ENCODE measurements around the gene ZNF814.
"Not testable (repeated sequence)": the region's sequence is repeated elsewhere in the genome, so short reads cannot be mapped to it uniquely, and the experiment has no call there.

ZNF814 gene

GRCh38 chr19:57850553-57851017, 38.3 kb downstream of the ZNF814 start:
- H3K4me3 ChIP-seq (ENCODE audit: low read length) = peak overlapping the region; percentile 83
- peaks cover 10% of the 10 kb centered on the region for H3K36me3 ChIP-seq (ENCODE audit: insufficient read depth, low read length)
- no peaks in the 10 kb centered on the region for H3K9me3 ChIP-seq (replicated peaks; ENCODE audit: low read length)
- peaks cover 12% of the 10 kb centered on the region for H3K4me1 ChIP-seq (ENCODE audit: control insufficient read depth, insufficient read depth, low read length)
- H3K27me3 ChIP-seq (ENCODE audit: control insufficient read depth, insufficient read depth, low read length) = no peaks in the 10 kb centered on the region
- peak overlapping the region; percentile 94 for H3K9ac ChIP-seq (ENCODE audit: low read depth, low read length)
- peak overlapping the region; percentile 83 for H3K4me2 ChIP-seq (ENCODE audit: low read length)

DNA sequence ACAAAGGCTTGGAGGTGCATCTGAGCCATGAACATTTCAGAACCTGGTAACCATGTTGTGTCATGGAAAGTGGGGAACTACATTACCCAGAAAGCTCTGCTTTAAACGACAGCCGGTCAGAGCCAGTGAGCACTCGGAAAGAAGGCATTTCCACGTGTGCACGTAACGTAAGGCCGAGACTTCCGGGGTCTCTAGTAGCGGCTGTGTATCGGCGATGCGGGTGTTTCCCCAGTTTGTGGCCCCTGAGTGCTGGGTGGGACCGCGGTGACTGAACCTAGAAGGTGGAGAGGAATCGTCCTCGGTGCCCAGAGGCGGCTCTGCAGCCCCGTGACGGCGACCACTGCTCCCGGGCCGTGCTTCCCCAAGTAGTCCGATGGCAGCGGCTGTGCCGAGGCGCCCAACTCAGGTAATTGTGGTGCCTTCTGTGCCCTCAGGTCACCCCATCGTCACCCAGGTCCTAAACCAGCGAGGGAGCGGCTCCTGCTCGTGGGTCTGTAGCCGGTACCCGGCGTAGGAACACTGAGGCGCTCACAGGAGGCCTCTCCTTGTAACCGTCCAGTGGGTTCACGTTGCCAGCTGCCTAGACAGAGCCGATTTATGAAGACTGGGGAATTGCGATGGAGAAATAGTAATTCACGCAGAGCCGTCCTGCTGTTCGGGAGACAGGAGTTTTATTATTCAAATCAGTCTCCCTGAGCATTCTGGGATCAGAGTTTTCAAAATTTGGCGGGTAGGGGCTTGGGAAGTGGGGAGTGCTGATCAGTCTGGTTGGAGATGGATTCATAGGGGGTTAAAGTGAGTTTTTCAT, 39.0 kb downstream of the ZNF814 start, which contains the start of gene ZNF587:
TSS of gene ZNF587 (plus strand) at position 194 of the 808 bp plus-strand sequence. CDS start at position 374, 180 bp downstream.
- not testable (repeated sequence) for H3K27me3 ChIP-seq (ENCODE audit: control insufficient read depth, insufficient read depth, low read length); H3K9me3 ChIP-seq (replicated peaks; ENCODE audit: low read length)
- H3K9ac ChIP-seq (ENCODE audit: low read depth, low read length) = peak within 1 kb of the TSS; percentile 94
- H3K4me3 ChIP-seq (ENCODE audit: low read length) = peak within 1 kb of the TSS; percentile 83
- peaks cover 14% of the 10 kb centered on the region for H3K36me3 ChIP-seq (ENCODE audit: insufficient read depth, low read length)
- peaks cover 12% of the 10 kb centered on the region for H3K4me1 ChIP-seq (ENCODE audit: control insufficient read depth, insufficient read depth, low read length)
- H3K4me2 ChIP-seq (ENCODE audit: low read length) = peak within 1 kb of the TSS; percentile 83

GRCh38 chr19:57849162-57849665, 39.6 kb downstream of the ZNF814 start:
- H3K27me3 ChIP-seq (ENCODE audit: control insufficient read depth, insufficient read depth, low read length); H3K9me3 ChIP-seq (replicated peaks; ENCODE audit: low read length); H3K4me2 ChIP-seq (ENCODE audit: low read length); H3K9ac ChIP-seq (ENCODE audit: low read depth, low read length): not testable (repeated sequence)
- H3K36me3 ChIP-seq (ENCODE audit: insufficient read depth, low read length) = peaks cover 15% of the 10 kb centered on the region
- peaks cover 12% of the 10 kb centered on the region for H3K4me1 ChIP-seq (ENCODE audit: control insufficient read depth, insufficient read depth, low read length)
- peak overlapping the region; percentile 83 for H3K4me3 ChIP-seq (ENCODE audit: low read length)

GRCh38 chr19:57847164-57847563, 41.7 kb downstream of the ZNF814 start:
- not testable (repeated sequence) for H3K9ac ChIP-seq (ENCODE audit: low read depth, low read length); H3K27me3 ChIP-seq (ENCODE audit: control insufficient read depth, insufficient read depth, low read length); H3K4me3 ChIP-seq (ENCODE audit: low read length); H3K9me3 ChIP-seq (replicated peaks; ENCODE audit: low read length); H3K4me2 ChIP-seq (ENCODE audit: low read length)
- Histone ChIP-seq H3K4me1 (ENCODE audit: control insufficient read depth, insufficient read depth, low read length) (peaks cover 12% of the 10 kb centered on the region), H3K36me3 (ENCODE audit: insufficient read depth, low read length) (peaks cover 24% of the 10 kb centered on the region)

GRCh38 chr19:57841122-57841763, 47.6 kb downstream of the ZNF814 start:
- Histone ChIP-seq H3K36me3 (ENCODE audit: insufficient read depth, low read length) (peaks cover 32% of the 10 kb centered on the region), H3K27me3 (ENCODE audit: control insufficient read depth, insufficient read depth, low read length) (no peaks in the 10 kb centered on the region)

GRCh38 chr19:57838622-57839191, 50.1 kb downstream of the ZNF814 start:
- not testable (repeated sequence) for H3K9me3 ChIP-seq (replicated peaks; ENCODE audit: low read length); H3K9ac ChIP-seq (ENCODE audit: low read depth, low read length); H3K4me1 ChIP-seq (ENCODE audit: control insufficient read depth, insufficient read depth, low read length); H3K4me2 ChIP-seq (ENCODE audit: low read length); H3K27me3 ChIP-seq (ENCODE audit: control insufficient read depth, insufficient read depth, low read length); H3K4me3 ChIP-seq (ENCODE audit: low read length)
- peaks cover 22% of the 10 kb centered on the region for H3K36me3 ChIP-seq (ENCODE audit: insufficient read depth, low read length)

More at GRCh38 chr19:57841122-57841763, 47.6 kb downstream of the ZNF814 start:
- H3K4me3 ChIP-seq (ENCODE audit: low read length) = no peak overlapping the region
- H3K4me2 ChIP-seq (ENCODE audit: low read length) = no peak overlapping the region
- no peaks in the 10 kb centered on the region for H3K9me3 ChIP-seq (replicated peaks; ENCODE audit: low read length)
- H3K9ac ChIP-seq (ENCODE audit: low read depth, low read length) = no peak overlapping the region
- no peaks in the 10 kb centered on the region for H3K4me1 ChIP-seq (ENCODE audit: control insufficient read depth, insufficient read depth, low read length)

DNA sequence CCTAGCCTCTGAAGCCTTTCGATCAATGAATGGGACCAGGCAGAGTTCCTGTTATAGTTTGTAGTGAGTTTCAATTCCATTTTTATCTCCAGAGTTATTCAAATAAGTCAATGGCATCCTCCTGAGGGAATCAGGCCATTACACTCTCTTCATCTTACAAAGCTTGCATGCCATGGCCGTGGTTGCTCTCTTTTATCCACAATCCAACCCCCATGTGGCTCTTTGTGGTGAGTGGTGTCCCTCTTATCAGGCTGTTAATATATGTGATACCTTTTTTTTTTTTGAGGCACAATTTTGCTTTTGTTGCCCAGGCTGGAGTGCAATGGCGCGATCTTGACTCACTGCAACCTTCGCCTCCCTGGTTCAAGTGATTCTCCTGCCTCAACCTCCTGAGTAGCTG, 51.8 kb downstream of the ZNF814 start:
- H3K9me3 ChIP-seq (replicated peaks; ENCODE audit: low read length) = not testable (repeated sequence)
- H3K36me3 ChIP-seq (ENCODE audit: insufficient read depth, low read length) = peaks cover 11% of the 10 kb centered on the region

DNA sequence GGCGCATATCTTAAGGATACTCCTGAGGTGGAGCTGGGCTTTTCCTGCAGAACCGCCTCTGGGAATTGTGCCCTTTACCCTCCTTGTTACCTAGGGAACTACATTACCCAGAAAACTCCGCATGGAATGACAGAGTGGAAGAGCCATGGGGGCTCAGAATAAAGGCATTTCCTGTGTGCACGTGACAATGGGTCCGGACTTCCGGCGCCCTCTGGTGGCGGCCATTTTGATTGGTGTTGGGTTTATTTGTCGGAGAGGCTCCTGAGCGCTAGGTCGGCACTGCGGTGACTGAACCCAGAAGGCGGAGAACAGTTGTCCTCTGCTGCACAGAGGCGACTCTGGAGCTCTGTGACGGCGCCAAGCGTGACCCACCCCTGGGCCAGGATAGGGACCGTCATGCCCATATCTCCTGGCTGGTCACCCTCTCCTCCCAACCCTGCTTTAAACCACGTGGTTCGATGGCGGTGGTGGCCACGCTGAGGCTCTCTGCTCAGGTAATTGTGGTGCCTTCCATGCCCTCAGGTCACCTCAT, 58.7 kb downstream of the ZNF814 start, which contains the start of gene ZNF587B:
TSS of gene ZNF587B (plus strand) at position 229 of the 532 bp plus-strand sequence. CDS start at position 459, 230 bp downstream.
- Histone ChIP-seq H3K4me1 (ENCODE audit: control insufficient read depth, insufficient read depth, low read length) (no peaks in the 10 kb centered on the region), H3K4me2 (ENCODE audit: low read length) (peak within 1 kb of the TSS; percentile 69), H3K9me3 (replicated peaks; ENCODE audit: low read length) (peaks cover 2% of the 10 kb centered on the region), H3K27me3 (ENCODE audit: control insufficient read depth, insufficient read depth, low read length) (no peaks in the 10 kb centered on the region), H3K36me3 (ENCODE audit: insufficient read depth, low read length) (peaks cover 14% of the 10 kb centered on the region), H3K9ac (ENCODE audit: low read depth, low read length) (no peak within 1 kb of the TSS), H3K4me3 (ENCODE audit: low read length) (peak within 1 kb of the TSS; percentile 63)

More for the DNA sequence above, 51.8 kb downstream of the ZNF814 start:
- not testable (repeated sequence) for H3K4me3 ChIP-seq (ENCODE audit: low read length); H3K27me3 ChIP-seq (ENCODE audit: control insufficient read depth, insufficient read depth, low read length); H3K4me2 ChIP-seq (ENCODE audit: low read length); H3K4me1 ChIP-seq (ENCODE audit: control insufficient read depth, insufficient read depth, low read length); H3K9ac ChIP-seq (ENCODE audit: low read depth, low read length)

GRCh38 chr19:57829316-57829715, 59.5 kb downstream of the ZNF814 start:
- Histone ChIP-seq H3K9ac (ENCODE audit: low read depth, low read length) (no peak overlapping the region), H3K4me1 (ENCODE audit: control insufficient read depth, insufficient read depth, low read length) (no peaks in the 10 kb centered on the region), H3K4me3 (ENCODE audit: low read length) (no peak overlapping the region), H3K4me2 (ENCODE audit: low read length) (no peak overlapping the region), H3K27me3 (ENCODE audit: control insufficient read depth, insufficient read depth, low read length) (no peaks in the 10 kb centered on the region), H3K9me3 (replicated peaks; ENCODE audit: low read length) (peaks cover 2% of the 10 kb centered on the region), H3K36me3 (ENCODE audit: insufficient read depth, low read length) (peaks cover 14% of the 10 kb centered on the region)

DNA sequence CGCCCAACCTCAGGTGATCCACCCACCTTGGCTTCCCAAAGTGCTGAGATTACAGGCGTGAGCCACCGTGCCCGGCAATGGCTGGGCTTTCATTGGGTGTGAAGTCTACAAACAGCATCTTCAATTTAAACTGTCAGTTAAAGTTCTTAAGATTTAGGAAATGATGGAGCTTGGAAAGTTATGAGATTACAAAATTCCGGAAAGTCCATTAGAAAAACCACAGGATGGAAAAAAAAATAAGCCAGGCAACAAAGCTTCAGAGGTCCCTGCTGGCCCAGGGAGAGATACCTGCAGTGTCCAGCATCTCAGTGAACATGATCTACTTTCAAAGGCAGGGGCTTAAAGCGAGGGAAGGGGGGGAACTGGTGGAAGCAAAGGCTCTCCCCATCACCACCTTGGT, 63.3 kb downstream of the ZNF814 start:
- peaks cover 5% of the 10 kb centered on the region for H3K4me1 ChIP-seq (ENCODE audit: control insufficient read depth, insufficient read depth, low read length)
- no peak overlapping the region for H3K9ac ChIP-seq (ENCODE audit: low read depth, low read length)
- H3K4me2 ChIP-seq (ENCODE audit: low read length) = no peak overlapping the region
- H3K36me3 ChIP-seq (ENCODE audit: insufficient read depth, low read length) = peaks cover 14% of the 10 kb centered on the region
- H3K27me3 ChIP-seq (ENCODE audit: control insufficient read depth, insufficient read depth, low read length) = no peaks in the 10 kb centered on the region
- peaks cover 2% of the 10 kb centered on the region for H3K9me3 ChIP-seq (replicated peaks; ENCODE audit: low read length)
- H3K4me3 ChIP-seq (ENCODE audit: low read length) = no peak overlapping the region

GRCh38 chr19:57823608-57824007, 65.2 kb downstream of the ZNF814 start:
- not testable (repeated sequence) for H3K27me3 ChIP-seq (ENCODE audit: control insufficient read depth, insufficient read depth, low read length); H3K9ac ChIP-seq (ENCODE audit: low read depth, low read length); H3K9me3 ChIP-seq (replicated peaks; ENCODE audit: low read length); H3K36me3 ChIP-seq (ENCODE audit: insufficient read depth, low read length); H3K4me3 ChIP-seq (ENCODE audit: low read length); H3K4me1 ChIP-seq (ENCODE audit: control insufficient read depth, insufficient read depth, low read length); H3K4me2 ChIP-seq (ENCODE audit: low read length)
